PC-3 (cell line): ENCODE data around the gene FERMT3. TPM values are rescaled to one million over a fixed set of nuclear protein-coding genes. Genes with fewer than 3 reads are reported as not detected.

ENCODE experiments used
- ATAC-seq: fragments of 200-7000 bp; cut with Tn5 transposase; 2 replicates; pipeline ENCODE4 v1.9.1; 2020; ENCODE audit warnings: mild to moderate bottlenecking, moderate library complexity
- BruUV-seq: library from RNA; stranded (reverse); fragments of 400-500 nt; replicated peaks from 2 replicates; lab custom pipeline; 2021; lab: Mats Ljungman, UMichigan
- CTCF ChIA-PET: fragments of 300-600 bp; sonication (Branson Sonifier 250); formaldehyde crosslinking; loops from one replicate; lab custom pipeline; 2022; ENCODE audit warnings: antibody characterized with exemption; lab: Charles Lee
- POLR2A ChIA-PET: fragments of 300-600 bp; sonication (Branson Sonifier 250); formaldehyde crosslinking; loops from one replicate; lab custom pipeline; 2022; ENCODE audit warnings: antibody characterized with exemption; ENCODE audit not compliant: unreplicated experiment; lab: Charles Lee
- DNase-seq: peaks from one replicate; pipeline ENCODE4 v3.0.0-alpha.2; 2015
- H2AFZ ChIP-seq: fragments of 300-600 bp; sonication (generic); 2 replicates; pipeline ENCODE4 v1.6.0; 2016; ENCODE audit warnings: antibody characterized with exemption, low read length
- H3F3A ChIP-seq: fragments of 300-600 bp; sonication (generic); one replicate; pipeline ENCODE4 v1.6.0; 2017; ENCODE audit warnings: antibody characterized with exemption, low read length, control low read depth, mild to moderate bottlenecking; ENCODE audit not compliant: unreplicated experiment
- H3K27ac ChIP-seq: fragments of 300-600 bp; sonication (generic); 2 replicates; pipeline ENCODE4 v1.5.1; 2016; ENCODE audit warnings: mild to moderate bottlenecking, low read length
- H3K27me3 ChIP-seq: fragments of 300-600 bp; sonication (generic); 2 replicates; pipeline ENCODE4 v1.6.1; 2016; ENCODE audit warnings: low read length, mixed read lengths
- H3K36me3 ChIP-seq: fragments of 300-600 bp; sonication (generic); 2 replicates; pipeline ENCODE4 v1.6.1; 2016; ENCODE audit warnings: low read depth, mixed run types, low read length, mixed read lengths
- H3K4me1 ChIP-seq: fragments of 300-600 bp; sonication (generic); 2 replicates; pipeline ENCODE4 v1.5.1; 2016; ENCODE audit warnings: low read length; ENCODE audit not compliant: insufficient read depth
- H3K4me2 ChIP-seq: fragments of 300-600 bp; sonication (generic); 2 replicates; pipeline ENCODE4 v1.6.0; 2016; ENCODE audit warnings: low read length
- H3K4me3 ChIP-seq: fragments of 300-600 bp; sonication (generic); 2 replicates; pipeline ENCODE4 v1.5.1; 2016; ENCODE audit warnings: mild to moderate bottlenecking, low read length, mixed read lengths
- H3K79me2 ChIP-seq: fragments of 300-600 bp; sonication (generic); 2 replicates; pipeline ENCODE4 v1.6.1; 2017; ENCODE audit warnings: low read length, mixed read lengths
- H3K9ac ChIP-seq: fragments of 300-600 bp; sonication (generic); 2 replicates; pipeline ENCODE4 v1.6.0; 2016; ENCODE audit warnings: mild to moderate bottlenecking, low read length
- H3K9me2 ChIP-seq: fragments of 300-600 bp; sonication (generic); replicated peaks from 2 replicates; pipeline ENCODE4 v1.6.1; 2016; ENCODE audit warnings: mixed run types, low read length, mixed read lengths
- H3K9me3 ChIP-seq: fragments of 300-600 bp; sonication (generic); 2 replicates; pipeline ENCODE4 v1.6.1; 2016; ENCODE audit warnings: low read length, mixed read lengths
- H4K20me1 ChIP-seq: fragments of 300-600 bp; sonication (generic); 2 replicates; pipeline ENCODE4 v1.6.1; 2016; ENCODE audit warnings: low read length, mixed read lengths
- EZH2 ChIP-seq: fragments of 300-600 bp; sonication (generic); IDR thresholded peaks from one replicate; pipeline ENCODE4 v1.6.1; 2017; ENCODE audit warnings: antibody characterized with exemption, mild to moderate bottlenecking, low read length; ENCODE audit not compliant: unreplicated experiment
- EZH2phosphoT487 ChIP-seq: fragments of 300-600 bp; sonication (generic); IDR thresholded peaks from 2 replicates; pipeline ENCODE4 v1.6.1; 2018; ENCODE audit warnings: mild to moderate bottlenecking, antibody characterized with exemption, low read length, borderline replicate concordance
- intact Hi-C: fragments of 100-400 bp; cut with micrococcal nuclease; formaldehyde crosslinking; loops from 2 replicates; pipeline ENCODE4 v1.9.0; 2023
- total RNA-seq: library from RNA; depleted of rRNA; stranded (reverse); fragments of >200 nt; gene quantifications from 2 replicates; pipeline ENCODE4 v1.2.3, GENCODE V29; 2014
- TF ChIP-seq, protein P1 (sequence below): fragments of 300-600 bp; sonication (generic); conservative IDR thresholded peaks from 2 replicates; pipeline ENCODE4 v1.5.1; 2017; ENCODE audit warnings: antibody characterized with exemption, low read depth, mild to moderate bottlenecking, low read length

The FERMT3 gene
- total RNA-seq, 1 experiment from 2014 or later: 2.4 TPM

- CTCF ChIA-PET: interaction anchor here (0.5 to 1.6 kb wide), 7 partner anchors 9 to 170 kb away, joined by 3 to 10 read pairs (median 4); partner anchors contain the start of genes MACROD1, PRDX5 and TRMT112
- H3K4me3 ChIP-seq: peak overlapping the region; percentile 81
- peak overlapping the region; percentile 58 for H2AFZ ChIP-seq
- TSS peak; percentile 75 for BruUV-seq
- H3K36me3 ChIP-seq: peaks cover 15% of the 10 kb centered on the region
- peaks cover 28% of the 10 kb centered on the region for H3K79me2 ChIP-seq
- intact Hi-C loops: loop anchor here (2.0 to 10.0 kb wide), 3 partner anchors 18 to 1460 kb away; partner anchors contain the start of genes DNAJC4, HNRNPUL2, MACROD1 and TTC9C
- H3K27ac ChIP-seq: peak overlapping the region; percentile 59
- ATAC-seq: peak; percentile 38
- no peaks in the 10 kb centered on the region for H3K9me2 ChIP-seq
- TF ChIP-seq EZH2phosphoT487 (no peak), EZH2 (no peak)
- TF ChIP-seq, protein P1, sequence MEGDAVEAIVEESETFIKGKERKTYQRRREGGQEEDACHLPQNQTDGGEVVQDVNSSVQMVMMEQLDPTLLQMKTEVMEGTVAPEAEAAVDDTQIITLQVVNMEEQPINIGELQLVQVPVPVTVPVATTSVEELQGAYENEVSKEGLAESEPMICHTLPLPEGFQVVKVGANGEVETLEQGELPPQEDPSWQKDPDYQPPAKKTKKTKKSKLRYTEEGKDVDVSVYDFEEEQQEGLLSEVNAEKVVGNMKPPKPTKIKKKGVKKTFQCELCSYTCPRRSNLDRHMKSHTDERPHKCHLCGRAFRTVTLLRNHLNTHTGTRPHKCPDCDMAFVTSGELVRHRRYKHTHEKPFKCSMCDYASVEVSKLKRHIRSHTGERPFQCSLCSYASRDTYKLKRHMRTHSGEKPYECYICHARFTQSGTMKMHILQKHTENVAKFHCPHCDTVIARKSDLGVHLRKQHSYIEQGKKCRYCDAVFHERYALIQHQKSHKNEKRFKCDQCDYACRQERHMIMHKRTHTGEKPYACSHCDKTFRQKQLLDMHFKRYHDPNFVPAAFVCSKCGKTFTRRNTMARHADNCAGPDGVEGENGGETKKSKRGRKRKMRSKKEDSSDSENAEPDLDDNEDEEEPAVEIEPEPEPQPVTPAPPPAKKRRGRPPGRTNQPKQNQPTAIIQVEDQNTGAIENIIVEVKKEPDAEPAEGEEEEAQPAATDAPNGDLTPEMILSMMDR: no peak
- no peaks in the 10 kb centered on the region for H3K27me3 ChIP-seq
- H3K9me3 ChIP-seq: no peaks in the 10 kb centered on the region
- POLR2A ChIA-PET: interaction anchor here (0.7 to 2.0 kb wide), 3 partner anchors 19 to 864 kb away, joined by 3 to 17 read pairs (median 6); no protein-coding TSS in a partner anchor
- peaks cover 4% of the 10 kb centered on the region for H3F3A ChIP-seq
- peaks cover 9% of the 10 kb centered on the region for H4K20me1 ChIP-seq
- peak overlapping the region; percentile 87 for H3K9ac ChIP-seq
- peak; percentile 77 for DNase-seq
- peaks cover 27% of the 10 kb centered on the region for H3K4me1 ChIP-seq
- H3K4me2 ChIP-seq: peak overlapping the region; percentile 94
Observed at GRCh38 chr11:64185175-64185692, 21.3 kb upstream of the FERMT3 start.

DNA sequence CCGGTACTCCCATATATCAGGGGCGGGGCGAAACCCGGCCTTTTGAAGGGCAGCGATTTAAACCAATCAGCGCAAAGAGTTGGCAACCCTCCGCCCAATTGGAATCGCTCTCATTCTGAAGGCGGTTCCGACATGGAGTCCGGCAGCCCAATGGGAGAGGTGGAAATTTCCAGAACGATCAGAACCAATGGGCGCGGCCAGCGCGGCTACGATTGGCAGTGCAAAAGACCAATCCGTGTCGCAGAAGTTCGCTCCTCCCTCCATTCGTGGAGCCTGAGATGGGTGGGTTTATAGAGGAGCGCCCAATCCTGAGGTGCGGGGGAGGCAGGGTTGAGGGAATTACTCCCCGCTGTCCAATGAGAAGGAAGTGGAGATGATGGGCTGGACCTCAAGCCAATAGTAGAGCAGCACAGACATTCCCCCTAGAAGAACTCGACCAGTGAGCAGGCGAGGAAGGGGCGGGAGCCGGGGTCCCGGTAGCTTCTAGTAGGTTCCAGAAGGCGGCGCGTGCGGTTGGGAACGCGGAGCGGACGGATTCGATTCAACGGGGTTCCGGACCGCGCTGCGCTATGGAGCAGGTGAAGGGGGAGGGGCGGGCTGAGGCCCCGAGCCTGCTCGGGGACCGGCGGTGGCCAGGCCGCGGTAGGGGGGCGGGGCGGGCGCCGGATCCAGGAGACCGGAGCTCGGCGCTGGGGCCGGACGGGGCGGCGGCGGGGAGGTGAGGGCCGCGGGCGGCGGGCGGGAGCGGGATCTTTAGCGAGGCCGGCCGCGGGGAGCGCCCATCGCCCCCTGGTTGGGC, 20.6 kb upstream of the FERMT3 start, which contains the start of gene STIP1:
Gene STIP1, plus strand, starts transcription at position 479 of the 799 bp plus-strand sequence. Its CDS starts 91 bp downstream, at position 570.
- TF ChIP-seq EZH2phosphoT487 (no peak), EZH2 (no peak)
- TF ChIP-seq, protein P1: peak; percentile 39; the same call in 1 of the 2 replicates
- no TSS peak for BruUV-seq
- Histone ChIP-seq H3K36me3 (peaks cover 21% of the 10 kb centered on the region), H3K27ac (peak within 1 kb of the TSS; percentile 59), H3K4me3 (peak within 1 kb of the TSS; percentile 81), H3K9me3 (no peaks in the 10 kb centered on the region), H3K9me2 (no peaks in the 10 kb centered on the region), H3K27me3 (no peaks in the 10 kb centered on the region), H3K4me1 (peaks cover 27% of the 10 kb centered on the region), H3K9ac (peak within 1 kb of the TSS; percentile 87), H3F3A (peaks cover 4% of the 10 kb centered on the region), H3K4me2 (peak within 1 kb of the TSS; percentile 94), H4K20me1 (peaks cover 14% of the 10 kb centered on the region), H2AFZ (peak within 1 kb of the TSS; percentile 58), H3K79me2 (peaks cover 28% of the 10 kb centered on the region)
- ATAC-seq (peak; percentile 86), DNase-seq (peak; percentile 100)
- ChIA-PET CTCF (interaction anchor here (0.5 to 1.6 kb wide), 6 partner anchors 10 to 169 kb away, joined by 3 to 10 read pairs (median 4); partner anchors contain the start of genes MACROD1, PRDX5 and TRMT112), POLR2A (interaction anchor here (0.7 to 2.0 kb wide), 4 partner anchors 19 to 863 kb away, joined by 3 to 17 read pairs (median 10); no protein-coding TSS in a partner anchor)
- intact Hi-C loops: loop anchor here (1.0 to 10.0 kb wide), 4 partner anchors 19 to 1461 kb away; partner anchors contain the start of genes DNAJC4, ESRRA, HNRNPUL2 and MACROD1
